Testis (tissue), 3 donors: ENCODE data around the gene AKR1C8. TPM values are rescaled to one million over a fixed set of nuclear protein-coding genes. Genes with fewer than 3 reads are reported as not detected.

Experiments
- DNase-seq: peaks from one replicate; pipeline ENCODE4 v3.0.0-alpha.2; 2019
- H3K27ac ChIP-seq, 2 donors: fragments of 200-600 bp; sonication (generic); one replicate each; pipeline ENCODE4 v1.5.1; 2019
- H3K27me3 ChIP-seq: fragments of 200-600 bp; sonication (generic); one replicate; pipeline ENCODE4 v1.5.1; 2019
- H3K36me3 ChIP-seq: fragments of 200-600 bp; sonication (generic); one replicate; pipeline ENCODE4 v1.5.1; 2017; ENCODE audit warnings: low read depth; ENCODE audit errors: missing control alignments
- H3K4me1 ChIP-seq: fragments of 200-600 bp; sonication (generic); one replicate; pipeline ENCODE4 v1.5.1; 2019
- H3K4me3 ChIP-seq, 2 donors: fragments of 200-600 bp; sonication (generic); one replicate each; pipeline ENCODE4 v1.5.1; 2017 to 2019
- H3K9me3 ChIP-seq: fragments of 200-600 bp; sonication (generic); one replicate; pipeline ENCODE4 v1.5.1; 2017
- CTCF ChIP-seq, 3 experiments: fragments of 450-650 bp in 2 of 3; fragments of 200-600 bp in 1 of 3; sonication (generic) in 1 of 3; IDR thresholded peaks; one replicate each; pipeline ENCODE4 v1.5.1; 2016 to 2019; ENCODE audit warnings: antibody characterized with exemption in 3 of 3, mild to moderate bottlenecking in 2 of 3, moderate library complexity in 1 of 3
- POLR2A ChIP-seq: fragments of 450-650 bp; IDR thresholded peaks from one replicate; pipeline ENCODE4 v1.6.1; 2017; ENCODE audit warnings: antibody characterized with exemption, mild to moderate bottlenecking, moderate library complexity
- WGBS, 2 donors: methylation state at CpG; one replicate each; pipeline ENCODE4 v1.1.5; 2018; 5-methylcytosine and 5-hydroxymethylcytosine counted together
- intact Hi-C: fragments of 100-400 bp; cut with DNase I; formaldehyde crosslinking; loops from one replicate; pipeline ENCODE4 v1.15.1; 2023; ENCODE audit warnings: low total_unique reads
- polyA plus RNA-seq: library from polyadenylated mRNA; stranded (reverse); fragments of 350-450 nt; fragmentation: Illumina TruSeq; extraction: RNeasy Lipid Tissue Mini Kit (QIAGEN cat#74804); gene quantifications from one replicate; pipeline ENCODE4 v1.2.3, GENCODE V29; 2014; ENCODE audit warnings: low read depth, low replicate concordance; ENCODE audit not compliant: insufficient read depth
- total RNA-seq, 2 donors: library from RNA; depleted of rRNA; stranded (reverse); fragments of >200 nt; gene quantifications; one replicate each; pipeline ENCODE4 v1.2.3, GENCODE V29; 2016

AKR1C8 gene
- total and polyA plus RNA-seq, 3 donors from 2014 or later, result 0.33 to 7.5 (median 4.3) TPM

- Histone ChIP-seq H3K27ac (no peak overlapping the region), H3K36me3 (no peaks in the 10 kb centered on the region), H3K4me3 (no peak overlapping the region), H3K9me3 (no peaks in the 10 kb centered on the region), H3K4me1 (no peaks in the 10 kb centered on the region), H3K27me3 (no peaks in the 10 kb centered on the region)
- intact Hi-C loops, result no loop called here
- no peak for DNase-seq
- 6 to 13% methylated on average over 1 of the region's 1 CpG for WGBS, 2 donors
- TF ChIP-seq POLR2A, result no peak
- no peak for TF ChIP-seq CTCF (IDR thresholded peaks at IDR 0.05)
Measured at GRCh38 chr10:5165738-5166137, 19.2 kb downstream of the AKR1C8 start.

DNA sequence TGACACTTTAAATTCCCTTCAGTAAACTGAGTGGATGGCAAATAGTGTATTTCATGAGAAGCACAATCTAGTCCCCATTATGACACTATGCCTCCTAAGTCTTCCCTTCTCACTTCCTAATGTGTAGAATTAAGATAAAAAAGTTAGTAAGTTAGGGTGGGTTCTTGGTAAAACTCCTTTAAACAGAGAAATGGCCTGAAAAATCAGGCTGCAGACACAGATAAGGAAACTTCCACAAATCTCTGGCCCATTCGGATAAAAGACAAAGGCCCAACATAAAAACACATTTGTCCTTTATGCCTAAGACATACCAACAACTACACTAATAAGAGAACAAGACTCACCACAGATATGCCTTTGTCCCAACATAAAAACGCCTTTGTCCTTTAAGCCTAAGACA lies 21.5 kb downstream of the AKR1C8 start:
- TF ChIP-seq POLR2A, result no peak
- Histone ChIP-seq H3K4me3 (no peak overlapping the region), H3K36me3 (no peaks in the 10 kb centered on the region), H3K27me3 (no peaks in the 10 kb centered on the region), H3K9me3 (no peaks in the 10 kb centered on the region), H3K27ac (no peak overlapping the region), H3K4me1 (no peaks in the 10 kb centered on the region)
- WGBS, 2 donors, result 57 to 74% methylated on average over 2 of the region's 2 CpGs
- intact Hi-C loops, result no loop called here
- DNase-seq, result no peak

DNA sequence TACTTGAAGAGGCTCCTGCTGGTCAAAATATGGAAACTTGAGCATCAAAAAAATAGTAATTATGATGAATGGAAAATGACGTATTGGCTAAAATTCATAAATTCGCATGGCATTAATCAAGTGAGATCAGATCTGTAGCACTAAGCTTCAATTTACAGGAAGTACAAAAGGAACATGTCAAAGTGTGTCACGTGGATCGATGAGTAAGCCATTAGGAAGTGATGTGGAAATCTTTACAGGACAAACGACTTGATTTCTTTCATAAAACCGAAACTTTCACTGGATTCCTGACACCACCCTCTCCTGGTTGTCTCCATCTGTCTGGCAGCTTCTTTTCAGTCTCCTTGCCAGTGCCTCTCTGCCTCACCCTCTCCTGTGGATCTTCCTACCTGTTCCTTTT lies 25.8 kb downstream of the AKR1C8 start:
- intact Hi-C loops, result no loop called here
- Histone ChIP-seq H3K36me3 (no peaks in the 10 kb centered on the region), H3K27ac (no peak overlapping the region), H3K4me1 (no peaks in the 10 kb centered on the region), H3K4me3 (no peak overlapping the region), H3K9me3 (no peaks in the 10 kb centered on the region), H3K27me3 (no peaks in the 10 kb centered on the region)
- TF ChIP-seq CTCF (IDR thresholded peaks at IDR 0.05), result no peak
- TF ChIP-seq POLR2A, result no peak
- no peak for DNase-seq
- 77 to 86% methylated on average over 6 of the region's 6 CpGs for WGBS, 2 donors

- no peaks in the 10 kb centered on the region for H3K4me1 ChIP-seq
- intact Hi-C loops, result no loop called here
- 83 to 87% methylated on average over 10 of the region's 10 CpGs for WGBS, 2 donors
- no peaks in the 10 kb centered on the region for H3K36me3 ChIP-seq
- no peaks in the 10 kb centered on the region for H3K27me3 ChIP-seq
- TF ChIP-seq CTCF (IDR thresholded peaks at IDR 0.05) (no peak), POLR2A (no peak)
- H3K4me3 ChIP-seq, result no peak overlapping the region
- DNase-seq, result no peak
- no peaks in the 10 kb centered on the region for H3K9me3 ChIP-seq
- H3K27ac ChIP-seq, result no peak overlapping the region
Measured at GRCh38 chr10:5157501-5157900, 27.4 kb downstream of the AKR1C8 start.

GRCh38 chr10:5155951-5156350 lies 29.0 kb downstream of the AKR1C8 start:
- 41 to 52% methylated on average over 1 of the region's 1 CpG for WGBS, 2 donors
- H3K27me3 ChIP-seq, result no peaks in the 10 kb centered on the region
- H3K27ac ChIP-seq, result no peak overlapping the region
- no peak overlapping the region for H3K4me3 ChIP-seq
- TF ChIP-seq CTCF (IDR thresholded peaks at IDR 0.05) (no peak), POLR2A (no peak)
- H3K9me3 ChIP-seq, result no peaks in the 10 kb centered on the region
- H3K4me1 ChIP-seq, result no peaks in the 10 kb centered on the region
- intact Hi-C loops, result no loop called here
- no peaks in the 10 kb centered on the region for H3K36me3 ChIP-seq
- DNase-seq, result no peak
